H9 (cell line): Measurements from ENCODE around the gene ZNF556. TPM values are rescaled to one million over a fixed set of nuclear protein-coding genes. Genes with fewer than 3 reads are reported as not detected.

Experiments used
- DNase-seq: peaks from one replicate; pipeline ENCODE4 v3.0.0-alpha.2; 2017
- H2AFZ ChIP-seq: one replicate; pipeline ENCODE4 v1.6.1; 2013; ENCODE audit warnings: mild to moderate bottlenecking, low read length, control low read depth, moderate library complexity
- H2AK5ac ChIP-seq: 2 replicates; pipeline ENCODE4 v1.6.1; 2013; ENCODE audit warnings: low read length, control low read depth, mixed read lengths; ENCODE audit not compliant: insufficient read length
- H2BK120ac ChIP-seq: one replicate; pipeline ENCODE4 v1.6.1; 2013; ENCODE audit warnings: low read depth, mild to moderate bottlenecking, low read length, control low read depth, inconsistent platforms; ENCODE audit not compliant: poor library complexity, severe bottlenecking
- H2BK12ac ChIP-seq: 2 replicates; pipeline ENCODE4 v1.6.1; 2013; ENCODE audit warnings: low read length, control low read depth, mixed read lengths, low read depth; ENCODE audit not compliant: insufficient read length
- H2BK15ac ChIP-seq: 2 replicates; pipeline ENCODE4 v1.6.1; 2013; ENCODE audit warnings: low read depth, low read length, control low read depth
- H2BK20ac ChIP-seq: one replicate; pipeline ENCODE4 v1.6.1; 2013; ENCODE audit warnings: low read depth, mild to moderate bottlenecking, low read length, control low read depth, inconsistent platforms; ENCODE audit not compliant: poor library complexity, severe bottlenecking
- H2BK5ac ChIP-seq: 2 replicates; pipeline ENCODE4 v1.6.1; 2013; ENCODE audit warnings: low read length, control low read depth, mixed read lengths; ENCODE audit not compliant: insufficient read length
- H3K14ac ChIP-seq: 2 replicates; pipeline ENCODE4 v1.6.1; 2013; ENCODE audit warnings: low read length, control low read depth; ENCODE audit not compliant: insufficient read depth
- H3K18ac ChIP-seq: 2 replicates; pipeline ENCODE4 v1.6.1; 2013; ENCODE audit warnings: low read depth, mild to moderate bottlenecking, mixed read lengths, low read length, control low read depth; ENCODE audit not compliant: insufficient read length
- H3K23ac ChIP-seq: 2 replicates; pipeline ENCODE4 v1.6.1; 2013; ENCODE audit warnings: low read length, control low read depth, mixed read lengths, low read depth; ENCODE audit not compliant: insufficient read length
- H3K23me2 ChIP-seq: 2 replicates; pipeline ENCODE4 v1.6.1; 2013; ENCODE audit warnings: low read depth, mild to moderate bottlenecking, mixed read lengths, low read length, control low read depth; ENCODE audit not compliant: insufficient read length, poor library complexity, severe bottlenecking
- H3K27ac ChIP-seq: 2 replicates; pipeline ENCODE4 v1.5.1; 2013; ENCODE audit warnings: low read length, control low read depth, mixed read lengths, low read depth; ENCODE audit not compliant: insufficient read length
- H3K27me3 ChIP-seq: 2 replicates; pipeline ENCODE4 v1.6.1; 2013; ENCODE audit warnings: low read length, control low read depth, inconsistent platforms; ENCODE audit not compliant: insufficient read depth
- H3K4ac ChIP-seq: 2 replicates; pipeline ENCODE4 v1.6.1; 2013; ENCODE audit warnings: low read depth, mild to moderate bottlenecking, control low read depth, inconsistent platforms, low read length, moderate library complexity
- H3K4me1 ChIP-seq: 2 replicates; pipeline ENCODE4 v1.6.1; 2013; ENCODE audit warnings: low read length, control low read depth, inconsistent platforms; ENCODE audit not compliant: insufficient read depth
- H3K4me2 ChIP-seq: 2 replicates; pipeline ENCODE4 v1.6.1; 2013; ENCODE audit warnings: low read length, control low read depth, mixed read lengths; ENCODE audit not compliant: insufficient read length, insufficient read depth
- H3K56ac ChIP-seq: 2 replicates; pipeline ENCODE4 v1.6.1; 2013; ENCODE audit warnings: low read depth, mild to moderate bottlenecking, mixed read lengths, low read length, control low read depth; ENCODE audit not compliant: insufficient read length
- H3K79me1 ChIP-seq: 2 replicates; pipeline ENCODE4 v1.6.1; 2013; ENCODE audit warnings: low read depth, mild to moderate bottlenecking, moderate library complexity, low read length, control low read depth, inconsistent platforms; ENCODE audit not compliant: insufficient read depth, poor library complexity, severe bottlenecking
- H3K79me2 ChIP-seq: 2 replicates; pipeline ENCODE4 v1.6.1; 2013; ENCODE audit warnings: low read length, control low read depth, inconsistent platforms; ENCODE audit not compliant: insufficient read depth
- H3K9ac ChIP-seq: 2 replicates; pipeline ENCODE4 v1.6.1; 2013; ENCODE audit warnings: low read length, control low read depth, mixed read lengths; ENCODE audit not compliant: insufficient read length; ENCODE audit errors: extremely low read depth
- H3K9me3 ChIP-seq: one replicate; pipeline ENCODE4 v1.6.1; 2013; ENCODE audit warnings: low read depth, low read length, inconsistent platforms; ENCODE audit not compliant: control insufficient read depth
- H3T11ph ChIP-seq: one replicate; pipeline ENCODE4 v1.6.1; 2013; ENCODE audit warnings: mild to moderate bottlenecking, low read length, control low read depth, inconsistent platforms
- H4K20me1 ChIP-seq: one replicate; pipeline ENCODE4 v1.6.1; 2013; ENCODE audit not compliant: control insufficient read depth, insufficient read length, insufficient read depth
- H4K5ac ChIP-seq: 2 replicates; pipeline ENCODE4 v1.6.1; 2013; ENCODE audit warnings: low read depth, mild to moderate bottlenecking, mixed read lengths, low read length, control low read depth; ENCODE audit not compliant: insufficient read length
- H4K8ac ChIP-seq: replicated peaks from 2 replicates; pipeline ENCODE4 v1.6.1; 2013; ENCODE audit warnings: low read length, control low read depth, mixed read lengths, low read depth; ENCODE audit not compliant: insufficient read length
- H4K91ac ChIP-seq: 2 replicates; pipeline ENCODE4 v1.6.1; 2013; ENCODE audit warnings: low read depth, mild to moderate bottlenecking, moderate library complexity, mixed read lengths, low read length, control low read depth; ENCODE audit not compliant: insufficient read length
- H3K27ac Mint-ChIP-seq, 3 experiments: 2 replicates in 2 of 3; 3 replicates in 1 of 3; pipeline ENCODE4 v1.8.0; 2020 to 2021; ENCODE audit warnings: mixed read lengths in 3 of 3, mild to moderate bottlenecking in 1 of 3, moderate library complexity in 1 of 3
- H3K27me3 Mint-ChIP-seq: 2 replicates; pipeline ENCODE4 v1.8.0; 2021; ENCODE audit warnings: low read depth, mild to moderate bottlenecking, moderate library complexity, mixed read lengths
- H3K36me3 Mint-ChIP-seq, 3 experiments: 2 replicates in 2 of 3; 3 replicates in 1 of 3; pipeline ENCODE4 v1.8.0; 2020 to 2021; ENCODE audit warnings: low read depth in 3 of 3, mixed read lengths in 3 of 3; ENCODE audit not compliant: insufficient read depth in 1 of 3
- H3K4me1 Mint-ChIP-seq, 2 experiments: 2 replicates each; pipeline ENCODE4 v1.8.0; 2020; ENCODE audit warnings: mixed read lengths in 2 of 2
- H3K4me3 Mint-ChIP-seq, 2 experiments: 2 replicates in 1 of 2; 3 replicates in 1 of 2; pipeline ENCODE4 v1.8.0; 2020 to 2021; ENCODE audit warnings: mild to moderate bottlenecking in 2 of 2, mixed read lengths in 2 of 2, moderate library complexity in 1 of 2
- H3K9me3 Mint-ChIP-seq, 2 experiments: 2 replicates in 1 of 2; 3 replicates in 1 of 2; pipeline ENCODE4 v1.8.0; 2020; ENCODE audit warnings: mild to moderate bottlenecking in 2 of 2, mixed read lengths in 2 of 2, moderate library complexity in 1 of 2
- WGBS: extraction: QIAGEN DNeasy Blood & Tissue Kit; methylation state at CpG from one replicate; pipeline ENCODE4 v1.1.7; 2013; ENCODE audit warnings: missing lambda C conversion rate, low lambda C conversion rate, mixed read lengths; ENCODE audit not compliant: insufficient read length; ENCODE audit errors: extremely low coverage; 5-methylcytosine and 5-hydroxymethylcytosine counted together
- total RNA-seq: library from RNA; stranded (reverse); gene quantifications from 2 replicates; pipeline ENCODE4 v1.2.1, GENCODE V29; 2021
- TF ChIP-seq, protein P1 (sequence below): fragments of 200-600 bp; sonication (generic); conservative IDR thresholded peaks from 3 replicates; pipeline ENCODE4 v1.8.0; 2021; ENCODE audit warnings: antibody characterized with exemption, mild to moderate bottlenecking

Gene ZNF556
- total RNA-seq, 1 experiment from 2014 or later, result not detected

GRCh38 chr19:2917275-2918184 lies 50.4 kb downstream of the ZNF556 start:
- Histone ChIP-seq H2BK15ac (no peak overlapping the region), H4K20me1 (no peaks in the 10 kb centered on the region), H3K4me2 (no peak overlapping the region), H2AK5ac (no peak overlapping the region), H3K9me3 (peaks cover 19% of the 10 kb centered on the region), H2BK5ac (no peak overlapping the region), H3K27ac (no peak overlapping the region), H3K9ac (no peak overlapping the region), H3T11ph (no peak overlapping the region), H4K5ac (no peak overlapping the region), H3K23ac (no peak overlapping the region), H3K18ac (no peak overlapping the region), H2BK20ac (no peak overlapping the region), H4K91ac (no peak overlapping the region), H3K4ac (no peak overlapping the region), H3K79me2 (no peaks in the 10 kb centered on the region), H4K8ac (no peak overlapping the region), H3K56ac (no peak overlapping the region), H3K14ac (no peak overlapping the region), H2BK12ac (no peak overlapping the region), H3K27me3 (no peaks in the 10 kb centered on the region), H2AFZ (no peak overlapping the region), H2BK120ac (no peak overlapping the region), H3K4me1 (no peaks in the 10 kb centered on the region), H3K23me2 (no peaks in the 10 kb centered on the region), H3K79me1 (no peaks in the 10 kb centered on the region)
- peaks cover 27 to 55% of the 10 kb centered on the region in 2 experiments for H3K9me3 Mint-ChIP-seq
- H3K36me3 Mint-ChIP-seq, result peaks cover 58 to 67% (median 59%) of the 10 kb centered on the region in 3 experiments
- H3K4me1 Mint-ChIP-seq, result peaks cover 0 to under 1% of the 10 kb centered on the region in 2 experiments; a peak in 1 of 4 replicates
- no CpG with 5 or more reads among the region's 16 CpGs for WGBS
- TF ChIP-seq, protein P1, sequence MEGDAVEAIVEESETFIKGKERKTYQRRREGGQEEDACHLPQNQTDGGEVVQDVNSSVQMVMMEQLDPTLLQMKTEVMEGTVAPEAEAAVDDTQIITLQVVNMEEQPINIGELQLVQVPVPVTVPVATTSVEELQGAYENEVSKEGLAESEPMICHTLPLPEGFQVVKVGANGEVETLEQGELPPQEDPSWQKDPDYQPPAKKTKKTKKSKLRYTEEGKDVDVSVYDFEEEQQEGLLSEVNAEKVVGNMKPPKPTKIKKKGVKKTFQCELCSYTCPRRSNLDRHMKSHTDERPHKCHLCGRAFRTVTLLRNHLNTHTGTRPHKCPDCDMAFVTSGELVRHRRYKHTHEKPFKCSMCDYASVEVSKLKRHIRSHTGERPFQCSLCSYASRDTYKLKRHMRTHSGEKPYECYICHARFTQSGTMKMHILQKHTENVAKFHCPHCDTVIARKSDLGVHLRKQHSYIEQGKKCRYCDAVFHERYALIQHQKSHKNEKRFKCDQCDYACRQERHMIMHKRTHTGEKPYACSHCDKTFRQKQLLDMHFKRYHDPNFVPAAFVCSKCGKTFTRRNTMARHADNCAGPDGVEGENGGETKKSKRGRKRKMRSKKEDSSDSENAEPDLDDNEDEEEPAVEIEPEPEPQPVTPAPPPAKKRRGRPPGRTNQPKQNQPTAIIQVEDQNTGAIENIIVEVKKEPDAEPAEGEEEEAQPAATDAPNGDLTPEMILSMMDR, result no peak
- no peak overlapping the region for H3K4me3 Mint-ChIP-seq
- no peak for DNase-seq
- no peak overlapping the region for H3K27ac Mint-ChIP-seq
- H3K27me3 Mint-ChIP-seq, result no peaks in the 10 kb centered on the region; the same call in 1 of the 2 replicates
